GM21723 (cell line): ENCODE results near the gene GIMAP5.
"Not testable (repeated sequence)": the region's sequence is repeated elsewhere in the genome, so short reads cannot be mapped to it uniquely, and the experiment has no call there.

ENCODE experiments used
- ATAC-seq: cut with Tn5 transposase; IDR thresholded peaks from one replicate; pipeline ENCODE4 v1.9.1; 2021; ENCODE audit warnings: mild to moderate bottlenecking, moderate library complexity; ENCODE audit not compliant: unreplicated experiment

GIMAP5 gene

DNA sequence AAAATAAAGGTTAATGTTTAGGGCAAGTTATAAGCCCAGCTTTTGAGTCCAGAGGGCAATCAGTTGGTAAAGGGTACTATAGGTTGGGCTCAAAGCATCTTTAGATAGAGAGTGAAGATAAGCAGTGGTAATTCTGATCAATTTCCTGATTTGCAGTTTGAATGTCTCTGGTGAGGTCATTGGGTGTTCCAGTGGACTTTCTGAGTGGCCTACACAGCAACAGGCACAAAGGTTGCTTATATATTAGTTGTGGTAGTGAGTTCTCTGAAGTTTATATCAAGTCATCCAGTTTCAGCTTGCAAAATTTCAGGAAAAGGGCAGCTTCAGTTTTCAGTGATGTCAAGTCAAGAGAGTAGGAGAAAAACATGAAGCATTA is 29.1 kb downstream of the GIMAP5 start:
- ATAC-seq, result no peak

DNA sequence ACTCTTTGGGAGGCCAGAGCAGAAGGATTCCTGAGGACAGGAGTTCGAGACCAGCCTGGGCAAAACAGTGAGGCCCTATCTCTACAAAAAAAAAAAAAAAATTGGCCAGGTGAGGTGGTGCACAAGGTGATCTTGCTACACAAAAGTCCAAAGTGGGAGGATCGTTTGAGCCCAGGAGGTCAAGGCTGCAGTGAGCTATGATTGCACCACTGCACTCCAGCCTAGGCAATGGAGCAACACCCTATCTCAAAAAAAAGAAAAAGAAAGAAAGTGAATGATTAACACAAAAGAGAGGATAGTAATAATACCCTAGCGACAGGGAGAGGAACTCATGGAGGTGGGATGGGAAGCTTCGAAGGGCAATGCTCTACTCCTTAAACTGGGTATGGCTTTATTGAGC is 32.5 kb downstream of the GIMAP5 start:
- ATAC-seq, result no peak

DNA sequence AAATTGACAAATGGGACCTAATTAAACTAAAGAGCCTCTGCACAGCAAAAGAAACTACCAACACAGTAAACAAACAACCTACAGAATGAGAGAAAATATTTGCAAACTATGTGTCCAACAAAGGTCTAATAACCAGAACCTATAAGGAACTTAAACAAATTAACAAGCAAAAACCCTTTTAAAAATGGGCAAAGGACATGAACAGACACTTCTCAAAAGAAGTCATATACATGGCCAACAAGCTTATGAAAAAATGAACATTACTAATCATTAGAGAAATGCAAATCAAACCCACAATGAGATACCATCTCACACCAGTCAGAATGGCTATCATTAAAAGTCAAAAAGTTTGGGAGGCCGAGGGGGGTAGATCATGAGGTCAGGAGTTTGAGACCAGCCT is 36.9 kb downstream of the GIMAP5 start:
- not testable (repeated sequence) for ATAC-seq

DNA sequence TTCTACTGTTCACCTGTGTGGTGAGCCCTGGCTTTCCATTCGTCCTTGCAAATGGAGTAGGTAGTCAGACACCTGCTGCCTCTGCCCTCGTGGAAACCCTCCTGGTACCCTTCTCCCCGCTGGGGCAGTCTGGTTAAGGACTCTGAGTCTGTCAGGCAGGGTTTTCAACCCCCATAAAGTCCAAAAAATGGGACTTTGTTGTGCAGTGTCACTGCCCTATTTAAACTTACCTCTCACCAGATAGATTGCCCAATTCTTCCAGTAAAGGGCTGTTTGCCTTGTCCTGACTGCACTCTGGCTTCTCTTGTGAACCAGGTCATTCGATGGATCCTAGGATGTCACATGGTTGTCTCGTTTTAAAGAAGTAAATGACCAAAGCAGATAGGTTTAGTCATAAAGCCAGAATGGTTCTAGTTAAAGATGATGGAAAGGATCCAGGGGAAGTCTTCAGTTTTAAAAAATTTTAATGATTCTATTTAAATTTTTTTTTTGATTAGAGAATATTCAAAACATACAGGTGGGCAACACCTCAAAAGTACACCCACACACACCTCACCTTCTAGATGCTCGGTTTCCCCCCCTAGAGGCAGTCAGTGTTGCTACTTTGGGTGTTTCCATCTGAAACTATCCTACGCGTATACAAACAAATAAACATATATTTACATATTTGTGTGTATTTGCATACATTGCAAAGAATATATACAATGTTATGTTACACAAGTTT is 41.0 kb downstream of the GIMAP5 start:
- ATAC-seq, result no peak

DNA sequence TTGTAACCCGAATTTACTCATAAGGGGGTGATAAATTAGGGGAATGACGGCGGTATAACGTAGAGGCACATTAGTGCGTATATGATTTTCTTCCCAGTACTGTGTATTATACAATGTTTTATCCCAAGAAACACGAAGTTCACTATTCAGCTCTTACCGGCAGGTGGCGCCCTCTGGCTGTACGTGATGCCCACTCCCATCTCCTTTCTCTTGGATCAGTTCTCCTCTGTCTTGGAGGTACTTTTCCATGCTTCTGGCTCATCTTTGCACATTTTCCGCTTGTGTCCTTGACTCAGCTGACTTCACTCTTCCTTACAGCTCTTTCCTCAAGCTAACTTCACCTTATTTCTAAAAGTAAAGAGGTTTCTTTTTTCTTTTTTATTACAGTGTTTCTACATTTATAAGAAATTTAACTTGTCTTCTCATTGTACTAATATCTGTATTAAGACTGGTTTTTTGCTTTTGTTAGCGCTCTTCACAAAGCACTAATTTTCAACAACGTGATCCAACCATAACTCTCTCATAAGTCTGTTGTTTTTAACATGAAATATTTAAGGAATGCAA is 41.6 kb downstream of the GIMAP5 start:
- no peak for ATAC-seq

DNA sequence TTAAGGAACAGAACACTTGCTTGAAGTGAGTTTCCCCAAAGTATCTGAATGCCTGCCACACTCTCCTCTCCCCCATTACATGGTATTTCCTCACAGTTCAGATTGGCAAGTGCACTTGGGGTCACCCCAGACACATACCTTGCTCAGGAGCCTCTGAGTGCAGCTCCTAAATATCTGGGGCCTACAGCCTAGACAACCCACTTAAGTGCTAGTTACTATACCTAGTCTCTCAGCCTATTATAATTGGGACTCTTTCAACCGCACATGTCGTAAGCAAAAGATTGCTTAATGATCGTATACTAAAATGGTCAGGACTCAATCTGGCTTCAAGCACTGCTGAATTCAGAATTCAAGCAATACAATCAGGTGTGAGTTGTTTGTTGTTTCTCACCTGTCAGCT is 43.1 kb downstream of the GIMAP5 start:
- ATAC-seq, result no peak

DNA sequence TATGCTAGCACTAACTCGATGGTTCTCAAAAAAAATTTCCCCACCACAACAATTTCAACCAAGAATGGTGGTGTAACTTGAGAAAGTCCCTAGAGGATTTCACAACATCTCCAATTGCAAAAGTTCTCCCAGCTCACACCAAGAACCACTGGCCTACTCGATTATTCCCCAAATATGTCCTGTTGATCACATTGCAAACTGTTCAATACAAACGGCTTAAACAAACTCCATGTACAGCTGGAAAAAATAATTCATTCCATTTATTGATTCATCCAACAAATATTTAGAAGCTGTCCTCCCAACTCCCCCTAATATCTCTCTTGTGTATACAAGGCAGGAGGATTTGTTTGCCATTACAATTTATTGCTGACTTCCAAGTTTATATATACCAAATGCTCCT is 43.9 kb downstream of the GIMAP5 start:
- ATAC-seq, result no peak

DNA sequence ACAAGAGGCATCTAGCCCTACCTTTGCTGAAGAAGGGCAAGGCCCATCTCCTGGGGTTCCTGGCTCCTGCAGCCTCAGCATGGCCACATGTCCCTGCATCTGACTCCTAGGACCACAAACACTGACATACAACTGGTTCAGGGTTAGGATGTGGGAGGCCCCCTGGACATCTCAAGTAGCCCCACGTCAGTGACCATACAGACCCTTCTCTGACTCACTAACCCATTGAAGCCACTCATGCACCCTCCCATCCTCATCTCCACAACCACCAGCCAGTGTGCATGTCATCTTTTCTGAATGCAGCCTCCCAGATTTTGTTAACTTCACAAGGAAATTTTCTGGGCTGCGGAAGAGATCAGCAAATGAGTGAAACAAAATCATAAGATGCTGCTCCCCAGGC is 44.7 kb downstream of the GIMAP5 start:
- no peak for ATAC-seq

DNA sequence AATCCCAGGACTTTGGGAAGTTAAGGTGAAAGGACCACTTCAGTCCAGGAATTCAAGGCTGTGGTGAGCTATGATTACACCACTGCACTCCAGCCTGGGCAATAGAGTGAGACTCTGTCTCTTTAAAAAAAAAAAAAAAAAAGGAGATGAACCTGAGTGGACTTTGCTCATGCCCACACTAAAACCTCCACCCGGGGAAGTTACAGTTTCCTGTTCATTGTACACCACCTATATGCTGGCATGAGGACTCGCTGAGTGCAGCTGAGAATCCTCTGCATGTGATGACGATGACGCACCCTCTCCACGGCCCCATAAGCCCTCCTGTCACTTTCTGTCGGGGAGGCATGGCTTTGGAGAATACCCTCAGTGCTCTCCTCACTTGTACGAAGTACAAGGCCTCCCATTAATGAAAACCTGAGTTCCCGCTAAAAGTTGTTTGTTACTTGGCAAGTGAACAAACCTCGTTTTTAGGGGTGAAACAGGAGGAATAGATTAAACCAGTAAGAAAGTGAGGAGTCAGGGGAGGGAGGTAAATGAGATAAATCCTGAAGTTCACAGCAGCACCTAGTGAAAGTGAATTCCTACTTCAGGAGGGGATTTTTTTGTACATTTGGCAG is 47.0 kb downstream of the GIMAP5 start:
- no peak for ATAC-seq

DNA sequence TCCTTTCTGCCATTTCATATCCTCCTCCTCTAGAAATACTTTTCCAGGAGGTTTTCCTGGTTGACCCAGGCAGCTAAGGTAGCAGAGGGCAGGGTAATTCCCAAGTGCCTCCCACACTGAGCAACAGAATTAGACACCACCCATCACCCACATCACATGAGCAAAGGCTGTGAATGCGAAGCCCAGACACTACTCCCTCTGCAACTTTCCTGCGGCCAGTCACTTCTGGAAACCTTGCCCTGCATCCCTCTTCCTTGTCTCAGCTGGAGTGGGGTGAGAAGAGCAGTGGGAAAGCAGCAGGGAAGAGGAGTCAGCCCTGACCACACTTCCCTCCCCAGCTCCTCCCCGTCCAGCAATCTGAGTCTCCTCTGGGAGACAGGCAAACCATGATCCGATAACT is 47.7 kb downstream of the GIMAP5 start:
- ATAC-seq, result no peak

DNA sequence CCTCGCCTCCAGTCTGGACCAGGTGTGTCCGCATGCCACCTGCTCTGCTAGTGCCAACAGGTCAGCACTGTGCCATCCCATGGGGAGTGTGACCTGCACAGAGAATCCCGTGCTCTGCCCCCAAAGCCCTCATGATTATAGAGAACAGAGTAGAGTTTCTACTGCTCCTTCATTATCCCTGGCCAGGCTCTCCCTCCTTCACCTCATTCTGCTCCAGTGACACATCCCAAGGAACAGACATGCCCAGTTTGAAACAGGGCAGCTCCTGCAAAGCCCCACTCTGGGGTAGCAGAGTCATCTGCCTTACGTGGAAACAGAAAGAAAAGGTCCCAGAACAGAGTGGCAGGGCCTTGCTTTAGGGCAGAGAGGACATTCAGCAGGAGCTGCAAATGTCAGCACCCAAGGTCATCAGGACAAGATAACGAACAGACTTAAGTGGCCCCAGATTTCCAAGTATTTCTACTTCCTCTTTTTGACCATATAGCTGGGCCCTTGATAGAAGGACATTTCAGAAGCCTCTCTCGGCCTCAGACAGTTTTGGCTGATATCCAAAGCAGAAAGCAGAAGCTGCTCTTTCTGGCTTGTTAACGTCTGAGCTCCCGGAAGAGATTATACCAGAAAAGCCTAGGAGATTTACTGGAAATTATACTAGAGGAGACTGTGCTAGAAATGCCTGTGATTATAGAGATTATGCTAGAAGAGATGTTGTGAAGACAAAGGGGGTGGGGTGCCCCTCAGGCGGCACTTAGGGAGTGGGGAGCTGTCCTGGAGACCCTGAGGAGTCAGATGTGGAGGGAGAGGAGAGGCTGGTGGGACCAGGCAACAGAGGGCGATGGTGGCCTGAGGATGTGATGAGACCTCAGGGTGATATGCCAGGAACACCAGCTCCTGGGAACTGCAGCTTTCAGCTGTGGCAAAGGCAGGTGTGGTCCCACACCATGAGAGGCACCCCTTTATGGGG is 50.4 kb downstream of the GIMAP5 start:
- ATAC-seq, result peak; percentile 55

DNA sequence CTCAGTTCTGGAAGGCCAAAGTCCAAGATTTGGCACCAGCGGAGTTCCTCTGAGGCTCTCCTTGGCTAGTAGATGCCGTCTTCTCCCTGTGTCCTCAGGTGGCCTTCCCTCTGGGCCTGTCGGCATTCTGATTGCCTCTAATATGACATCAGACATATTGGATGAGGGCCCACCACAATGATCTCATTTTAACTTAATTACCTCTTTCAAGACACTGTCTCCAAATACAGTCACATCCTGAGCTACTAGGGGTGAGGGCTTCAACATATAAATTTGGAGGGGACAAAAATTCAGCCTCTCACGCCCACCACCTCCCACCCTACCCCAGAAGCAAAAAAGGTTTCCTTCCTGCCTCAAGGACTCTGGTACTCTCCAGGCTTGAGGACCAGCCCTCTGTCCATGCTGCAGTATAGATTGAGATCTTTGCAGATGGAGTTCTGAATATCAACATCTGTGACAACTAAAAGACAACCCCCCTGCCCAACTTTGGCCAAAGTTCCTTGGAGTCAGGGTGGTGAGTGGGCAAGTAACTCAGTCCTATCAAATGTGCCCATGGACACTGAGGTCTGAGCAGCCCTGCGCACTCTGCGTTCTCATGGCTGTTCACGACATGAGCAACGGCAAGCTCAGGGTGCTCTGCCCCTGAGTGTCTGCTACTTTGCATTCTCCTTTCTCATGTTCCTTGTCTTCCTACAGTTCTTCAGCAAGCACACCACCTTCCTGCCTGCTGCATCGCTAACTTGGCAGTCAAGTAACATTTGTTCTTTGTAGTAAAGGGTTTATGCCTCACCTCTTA is 51.5 kb downstream of the GIMAP5 start:
- no peak for ATAC-seq

DNA sequence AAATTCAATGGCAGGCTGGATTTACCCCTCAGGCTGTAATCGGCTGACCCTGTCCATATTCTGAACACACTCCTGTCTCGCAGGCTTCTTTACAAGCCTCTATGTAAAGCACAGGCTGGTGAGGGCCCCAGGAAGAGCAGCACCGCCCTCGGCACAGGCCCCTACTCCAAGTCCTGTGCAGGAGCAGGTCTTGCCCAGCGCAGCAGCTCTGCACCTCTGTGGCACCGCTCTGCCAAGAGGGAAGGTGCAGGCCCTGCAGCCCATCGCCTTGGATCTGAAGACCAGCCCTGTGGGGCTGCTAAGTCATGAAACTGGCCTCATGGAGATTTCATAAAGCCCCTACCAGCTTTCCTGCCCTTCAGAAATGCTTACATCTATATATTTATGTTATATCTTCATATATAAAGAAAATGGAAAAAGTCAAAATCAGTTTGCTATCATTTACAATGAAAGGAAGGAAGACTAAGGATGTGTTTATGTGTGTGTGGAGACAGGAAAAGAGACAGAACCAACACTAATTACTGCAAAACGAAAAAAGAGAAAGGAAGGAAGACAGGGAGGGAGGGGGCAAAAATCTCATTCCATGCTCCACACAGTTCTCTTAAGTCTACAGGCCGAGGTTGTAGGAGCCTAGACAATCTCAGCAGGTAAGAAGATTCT is 53.3 kb downstream of the GIMAP5 start:
- ATAC-seq, result no peak

DNA sequence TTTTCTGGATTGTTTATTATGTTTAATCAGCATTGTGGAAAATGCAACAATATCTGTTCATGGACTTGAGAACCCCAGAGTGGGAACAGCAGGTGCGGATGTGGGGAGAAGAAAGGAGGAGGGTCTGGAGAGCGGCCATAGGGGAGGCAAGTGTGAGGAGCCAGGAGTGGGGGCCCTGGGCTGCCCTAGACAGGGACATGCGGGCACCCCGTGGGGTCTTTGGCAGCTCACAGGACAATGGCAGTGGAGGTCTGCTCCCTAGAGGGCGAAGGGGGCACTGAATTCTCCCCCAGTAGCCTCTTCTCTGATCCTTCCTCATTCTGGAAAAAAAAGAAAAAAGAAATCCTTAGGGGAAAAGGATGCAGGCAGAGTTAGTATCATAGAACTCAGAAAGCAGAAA is 54.1 kb downstream of the GIMAP5 start:
- ATAC-seq, result no peak

DNA sequence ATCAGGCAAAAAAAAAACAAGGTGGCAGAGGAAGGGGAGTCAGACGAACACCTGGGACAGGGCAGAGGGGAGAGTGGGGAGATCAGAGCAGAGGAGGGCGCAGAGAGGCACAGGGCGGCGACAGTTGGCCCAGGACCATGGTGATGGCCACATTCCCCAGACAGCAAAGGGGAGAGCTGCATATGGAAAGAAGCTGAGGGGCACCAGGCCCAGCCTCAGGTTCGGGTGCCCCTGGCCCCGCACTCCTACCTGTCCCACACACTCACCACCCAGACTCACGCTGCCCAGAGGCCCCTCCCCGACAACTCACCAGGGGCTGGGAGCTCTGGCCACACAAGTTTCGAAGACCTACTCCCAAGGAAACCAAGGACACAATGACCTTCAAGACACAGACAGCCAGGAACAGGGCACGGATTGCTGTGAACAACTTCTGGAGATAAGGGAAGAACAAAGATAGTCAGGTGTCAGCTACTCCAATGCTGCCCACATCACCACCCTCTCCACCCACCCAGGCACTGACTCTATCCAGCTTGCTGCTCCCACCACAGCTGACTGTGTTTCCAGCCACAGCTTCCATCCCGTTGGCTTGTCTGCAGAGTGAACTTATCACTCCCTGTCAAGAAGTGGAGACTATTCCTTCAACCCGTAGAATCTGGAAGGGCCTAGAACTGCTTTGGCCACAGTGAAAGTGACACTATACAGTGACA is 54.7 kb downstream of the GIMAP5 start:
- ATAC-seq, result no peak
